T-helper 17 cell (primary cell): Measurements from ENCODE around the gene RASA3. TPM values are rescaled to one million over a fixed set of nuclear protein-coding genes. Genes with fewer than 3 reads are reported as not detected.

Experiments
- ATAC-seq: fragments of 150-1000 bp; cut with Tn5 transposase; 2 replicates; pipeline ENCODE4 v1.10.0; 2021; ENCODE audit warnings: mild to moderate bottlenecking, moderate library complexity
- DNase-seq, 3 donors: peaks; one replicate each; pipeline versions ENCODE4 v3.0.0 to v3.0.0-alpha.2; 2020 to 2021
- H3K9me3 ChIP-seq: one replicate; pipeline ENCODE4 v1.7.0; 2013; ENCODE audit warnings: low read length, mild to moderate bottlenecking; ENCODE audit not compliant: control insufficient read depth, poor library complexity, severe bottlenecking
- H3K27ac Mint-ChIP-seq: one replicate; pipeline ENCODE4 v1.8.0; 2022; ENCODE audit warnings: mild to moderate bottlenecking, moderate library complexity, mixed read lengths
- H3K27me3 Mint-ChIP-seq: one replicate; pipeline ENCODE4 v1.8.0; 2022; ENCODE audit warnings: mixed read lengths
- H3K36me3 Mint-ChIP-seq: one replicate; pipeline ENCODE4 v1.8.0; 2022; ENCODE audit warnings: low read depth, mixed read lengths
- H3K4me1 Mint-ChIP-seq: one replicate; pipeline ENCODE4 v1.8.0; 2022; ENCODE audit warnings: mild to moderate bottlenecking, mixed read lengths
- H3K4me3 Mint-ChIP-seq: one replicate; pipeline ENCODE4 v1.8.0; 2022; ENCODE audit warnings: mild to moderate bottlenecking, moderate library complexity, mixed read lengths
- total RNA-seq, 4 donors: library from RNA in 2 of 4; stranded (reverse) in 2 of 4; gene quantifications; one replicate each; pipeline ENCODE4 v1.2.3 and lab custom pipeline; 2022 to 2026

The RASA3 gene
- total RNA-seq, 2 donors from 2014 or later, result 204 to 215 TPM

DNA sequence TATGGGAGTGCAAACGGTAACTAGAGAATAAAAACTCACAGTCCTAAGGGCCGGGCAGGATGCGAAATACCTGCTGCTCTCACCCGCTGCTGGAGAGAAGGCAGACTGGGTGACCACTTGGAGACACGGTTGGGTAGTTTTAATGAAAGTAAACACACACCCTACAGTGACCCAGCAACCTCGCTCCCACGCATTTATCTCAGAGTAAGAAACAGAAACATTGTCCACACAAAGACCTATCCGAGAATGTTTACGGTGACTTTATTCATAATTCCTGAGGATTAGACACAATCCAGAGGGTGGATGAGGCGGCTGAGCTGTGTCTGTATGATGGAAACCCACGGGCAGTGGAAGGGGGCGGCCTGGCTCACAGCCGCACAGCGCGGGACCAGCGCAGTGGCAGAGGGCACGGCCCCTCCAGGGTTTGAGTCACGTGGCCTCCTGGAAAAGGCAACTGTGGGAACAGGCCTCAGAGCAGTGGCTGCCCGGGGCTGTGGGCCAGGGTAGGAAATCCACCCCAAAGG, 85.0 kb downstream of the RASA3 start:
- H3K4me1 Mint-ChIP-seq, result peaks cover 42% of the 10 kb centered on the region

DNA sequence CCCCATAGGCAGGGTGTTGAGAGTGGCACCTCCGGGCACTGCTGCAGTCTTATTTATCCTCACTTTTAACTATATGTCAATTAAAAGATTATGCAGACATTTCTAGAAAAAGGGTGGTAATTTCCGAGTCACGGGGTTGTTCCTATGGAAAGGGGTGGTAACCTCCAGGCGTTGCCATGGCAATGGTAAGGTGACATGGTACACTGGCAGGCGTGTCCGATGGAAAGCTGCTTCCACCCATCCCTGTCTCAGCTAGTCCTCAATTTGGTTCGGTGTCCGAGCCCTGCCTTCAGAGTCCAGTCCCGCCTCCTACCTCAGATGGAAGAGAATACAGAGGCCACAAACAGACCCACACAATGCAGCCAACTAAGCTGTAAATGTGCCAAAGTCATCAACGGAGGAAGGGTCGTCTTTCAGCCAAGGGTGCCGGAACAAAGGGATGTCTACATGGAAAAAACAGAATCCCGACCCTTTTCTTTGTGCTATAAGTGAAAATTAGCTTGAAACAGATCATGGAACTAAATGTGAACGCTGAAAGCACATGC, 85.9 kb downstream of the RASA3 start:
- ATAC-seq (no peak), DNase-seq (no peak)
- Mint-ChIP-seq H3K27me3 (no peaks in the 10 kb centered on the region), H3K36me3 (no peaks in the 10 kb centered on the region), H3K27ac (peak overlapping the region; percentile 82), H3K4me3 (no peak overlapping the region), H3K4me1 (peaks cover 44% of the 10 kb centered on the region)
- no peaks in the 10 kb centered on the region for H3K9me3 ChIP-seq

More for the DNA sequence above, 85.0 kb downstream of the RASA3 start:
- Mint-ChIP-seq H3K27me3 (no peaks in the 10 kb centered on the region), H3K4me3 (peak overlapping the region; percentile 59), H3K36me3 (no peaks in the 10 kb centered on the region), H3K27ac (peak overlapping the region; percentile 73)
- DNase-seq (no peak), ATAC-seq (no peak)
- no peaks in the 10 kb centered on the region for H3K9me3 ChIP-seq

DNA sequence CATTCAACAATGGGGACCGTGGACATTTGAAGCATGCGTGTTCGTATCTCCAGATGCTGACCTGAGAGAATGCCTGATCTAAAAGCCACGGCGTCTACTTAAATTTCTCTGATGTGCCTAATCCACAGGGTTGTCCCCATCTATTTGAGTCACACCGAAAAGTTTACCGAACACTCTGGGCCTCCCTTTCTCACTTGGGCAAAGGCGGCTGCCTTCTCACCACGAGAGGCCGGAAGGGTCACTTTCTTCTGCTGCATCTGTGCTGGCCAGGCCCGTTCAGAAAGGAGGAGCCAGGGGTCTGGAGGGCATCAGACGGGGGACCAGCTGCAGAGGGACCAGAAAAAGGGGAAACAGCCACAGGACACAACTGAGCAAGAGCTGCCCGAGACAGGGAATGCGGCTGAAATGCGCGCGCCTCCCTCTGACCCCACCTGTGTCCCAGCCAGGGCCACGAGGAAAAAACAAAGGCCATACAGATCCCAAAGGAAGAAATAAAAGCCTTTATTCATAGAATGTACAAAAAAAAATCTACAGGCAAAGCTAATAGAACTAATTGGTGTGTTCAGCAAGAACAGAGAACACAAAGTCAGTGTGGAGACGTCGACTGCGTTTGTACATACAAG, 87.2 kb downstream of the RASA3 start:
- Mint-ChIP-seq H3K4me1 (peaks cover 46% of the 10 kb centered on the region), H3K27me3 (no peaks in the 10 kb centered on the region), H3K36me3 (no peaks in the 10 kb centered on the region), H3K4me3 (peak overlapping the region; percentile 28), H3K27ac (peak overlapping the region; percentile 82)
- ATAC-seq, result no peak
- no peaks in the 10 kb centered on the region for H3K9me3 ChIP-seq
- DNase-seq, result no peak

DNA sequence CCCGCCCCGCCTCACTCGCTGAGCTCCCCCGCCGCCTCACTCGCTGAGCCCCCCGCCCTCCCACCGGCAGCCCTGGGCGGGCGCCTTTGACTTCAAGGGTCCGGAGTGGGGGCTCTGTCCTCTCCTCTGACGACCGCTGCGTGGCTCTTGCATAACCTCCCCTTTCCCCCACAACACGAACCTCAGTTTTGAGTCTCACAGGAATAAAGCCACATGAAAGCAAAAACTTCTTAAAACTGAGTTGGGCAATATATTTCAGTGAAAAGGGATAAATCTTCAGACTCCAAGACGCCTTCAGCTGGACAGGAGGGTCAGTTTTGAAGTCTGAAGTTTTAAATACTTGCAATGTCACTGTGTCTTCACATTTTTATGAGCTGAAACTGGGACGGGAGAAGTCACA, 87.9 kb downstream of the RASA3 start:
- Mint-ChIP-seq H3K4me1 (peaks cover 42% of the 10 kb centered on the region), H3K27ac (peak overlapping the region; percentile 82), H3K36me3 (no peaks in the 10 kb centered on the region), H3K27me3 (no peaks in the 10 kb centered on the region), H3K4me3 (peak overlapping the region; percentile 28)
- no peak for ATAC-seq
- DNase-seq, result no peak
- H3K9me3 ChIP-seq, result no peaks in the 10 kb centered on the region

DNA sequence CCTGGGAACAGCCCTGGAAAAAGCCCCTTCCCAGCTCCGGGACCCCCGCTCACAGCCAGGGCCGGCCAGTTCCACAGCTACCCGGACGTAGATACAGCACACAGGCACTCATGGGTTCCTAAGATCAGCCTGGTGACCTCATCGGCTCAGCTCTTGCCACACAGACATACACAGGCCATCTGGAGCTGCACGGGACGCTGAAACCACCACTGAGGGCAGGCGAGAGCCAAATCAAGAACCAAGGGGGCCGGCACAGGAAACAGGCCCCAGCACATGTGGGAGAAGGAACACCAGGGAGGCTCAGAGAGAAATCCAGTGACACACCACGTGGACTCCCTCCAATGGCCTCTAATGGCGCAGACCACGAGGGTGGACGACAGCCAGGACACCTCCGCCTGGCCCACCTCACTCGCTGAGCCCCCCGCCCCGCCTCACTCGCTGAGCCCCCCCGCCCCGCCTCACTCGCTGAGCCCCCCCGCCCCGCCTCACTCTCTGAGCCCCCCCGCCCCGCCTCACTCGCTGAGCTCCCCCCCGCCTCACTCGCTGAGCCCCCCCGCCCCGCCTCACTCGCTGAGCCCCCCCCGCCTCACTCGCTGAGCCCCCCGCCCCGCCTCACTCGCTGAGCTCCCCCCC, 88.9 kb downstream of the RASA3 start:
- Mint-ChIP-seq H3K36me3 (no peaks in the 10 kb centered on the region), H3K27ac (peak overlapping the region; percentile 83), H3K4me1 (peaks cover 34% of the 10 kb centered on the region), H3K4me3 (peak overlapping the region; percentile 70), H3K27me3 (no peaks in the 10 kb centered on the region)
- DNase-seq (no peak), ATAC-seq (peak; percentile 48)
- H3K9me3 ChIP-seq, result no peaks in the 10 kb centered on the region

DNA sequence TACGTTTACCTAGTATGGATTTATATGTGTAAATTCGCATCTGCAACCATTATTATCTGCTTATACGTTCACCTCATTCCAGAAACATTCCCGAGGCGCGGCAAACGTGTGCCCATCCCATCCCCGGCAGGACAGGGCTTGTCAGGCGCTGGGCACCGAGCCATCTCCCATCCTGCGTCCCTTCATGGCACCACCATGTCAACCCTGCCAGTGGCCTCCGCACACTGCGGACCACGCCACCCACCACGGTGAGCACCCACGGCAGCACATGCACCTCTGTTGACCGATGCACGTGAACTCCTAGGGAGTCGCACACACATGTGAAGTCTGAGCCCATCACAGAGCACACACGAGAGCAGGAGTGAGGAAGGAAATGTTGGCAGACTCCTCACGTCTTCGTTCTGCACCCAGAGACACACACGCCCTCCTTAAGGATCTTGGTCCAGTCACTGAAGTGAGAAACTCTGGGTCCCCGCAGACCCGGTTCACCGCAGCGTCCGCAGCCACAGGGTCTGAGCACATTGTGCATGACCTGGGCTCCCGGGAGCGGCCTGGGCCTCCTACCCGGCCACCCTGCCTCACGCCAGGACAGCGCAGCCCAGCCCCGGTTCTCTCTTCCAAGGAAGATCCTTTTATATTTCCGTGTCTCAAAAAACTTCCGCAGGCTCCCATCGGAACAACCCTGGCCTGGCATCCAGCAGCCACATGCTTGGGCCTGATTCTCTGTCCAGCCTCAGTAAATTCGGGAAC, 90.2 kb downstream of the RASA3 start:
- no peaks in the 10 kb centered on the region for H3K9me3 ChIP-seq
- Mint-ChIP-seq H3K36me3 (no peaks in the 10 kb centered on the region), H3K27me3 (no peaks in the 10 kb centered on the region), H3K27ac (peak overlapping the region; percentile 83), H3K4me1 (peaks cover 38% of the 10 kb centered on the region), H3K4me3 (no peak overlapping the region)
- DNase-seq, result no peak
- ATAC-seq, result no peak

DNA sequence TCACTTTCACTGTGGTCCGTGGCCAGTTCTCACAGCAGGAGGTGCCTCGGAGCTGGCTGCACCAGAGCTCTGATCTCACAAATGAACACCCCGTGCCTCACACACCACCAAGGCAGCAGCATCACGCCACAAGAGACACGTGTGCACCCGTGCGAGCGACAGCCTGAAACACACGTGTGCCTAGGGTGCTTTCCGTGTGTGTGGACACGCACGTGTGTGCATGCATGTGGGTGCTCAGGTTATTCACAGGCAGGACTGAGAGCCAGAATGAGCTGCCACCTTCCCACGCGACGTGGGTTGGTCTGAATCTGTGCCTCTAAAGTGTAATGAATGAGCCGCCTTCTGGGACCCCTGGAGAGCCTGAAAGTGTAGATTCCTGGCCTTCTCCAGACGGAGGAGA, 90.9 kb downstream of the RASA3 start:
- Mint-ChIP-seq H3K4me1 (peaks cover 35% of the 10 kb centered on the region), H3K4me3 (no peak overlapping the region), H3K27ac (peak overlapping the region; percentile 41), H3K36me3 (no peaks in the 10 kb centered on the region), H3K27me3 (no peaks in the 10 kb centered on the region)
- no peaks in the 10 kb centered on the region for H3K9me3 ChIP-seq
- DNase-seq (no peak), ATAC-seq (no peak)

DNA sequence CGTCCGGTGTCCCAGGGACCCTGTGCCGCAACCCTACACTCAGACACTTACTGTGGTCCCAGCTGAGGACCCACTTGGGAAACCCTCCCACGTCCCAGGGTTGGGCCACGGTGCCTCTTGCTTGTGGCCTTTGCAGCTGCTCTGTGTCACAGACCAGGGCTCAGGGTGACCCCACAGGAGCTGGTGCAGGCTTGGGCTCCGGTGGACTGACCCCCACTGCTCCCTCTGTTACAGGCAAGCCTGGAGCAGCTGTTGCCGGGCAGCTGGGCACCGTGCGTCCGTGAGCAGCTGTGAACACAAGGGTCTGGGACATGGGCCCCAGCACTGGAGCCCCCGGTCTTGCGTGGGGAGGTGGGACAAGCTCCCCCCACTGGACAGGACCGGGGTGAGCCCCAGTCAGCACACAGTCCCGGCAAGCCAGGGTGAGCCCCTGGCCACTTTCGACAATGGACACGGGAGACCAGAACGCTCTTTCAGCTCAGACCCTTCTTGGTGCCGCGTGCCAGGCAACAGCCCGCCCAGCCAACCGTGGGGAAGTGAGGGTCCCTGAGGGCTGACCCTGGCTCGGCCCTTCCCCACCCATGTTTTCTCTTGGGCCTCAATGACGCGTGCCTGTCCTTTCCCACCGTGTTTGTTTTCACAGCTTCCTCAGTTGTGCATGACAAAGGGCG, 92.8 kb downstream of the RASA3 start:
- DNase-seq, result no peak
- Mint-ChIP-seq H3K4me1 (peaks cover 25% of the 10 kb centered on the region), H3K27me3 (no peaks in the 10 kb centered on the region), H3K36me3 (peaks cover under 1% of the 10 kb centered on the region), H3K4me3 (no peak overlapping the region), H3K27ac (no peak overlapping the region)
- ATAC-seq, result no peak
- no peaks in the 10 kb centered on the region for H3K9me3 ChIP-seq

DNA sequence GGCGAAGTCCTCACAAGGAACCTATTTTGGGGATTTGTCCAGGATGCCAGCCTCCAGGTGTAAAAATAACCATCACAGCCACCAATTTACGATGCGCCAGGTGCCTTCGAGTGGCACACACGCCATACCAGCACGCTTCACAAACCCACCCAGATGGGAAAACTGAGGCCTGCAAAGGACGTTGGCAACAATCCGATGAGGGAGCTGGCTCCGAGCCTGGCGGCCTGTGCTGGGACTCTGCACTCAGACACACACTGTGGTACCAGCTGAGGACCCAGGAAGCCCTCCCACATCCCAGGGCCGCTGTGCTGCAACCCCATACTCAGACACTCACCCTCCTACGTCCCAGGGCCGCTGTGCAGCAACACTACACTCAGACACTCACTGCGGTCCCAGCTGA, 93.5 kb downstream of the RASA3 start:
- DNase-seq (no peak), ATAC-seq (no peak)
- Mint-ChIP-seq H3K4me1 (peaks cover 24% of the 10 kb centered on the region), H3K27ac (no peak overlapping the region), H3K27me3 (no peaks in the 10 kb centered on the region), H3K36me3 (peaks cover 2% of the 10 kb centered on the region), H3K4me3 (no peak overlapping the region)
- no peaks in the 10 kb centered on the region for H3K9me3 ChIP-seq

DNA sequence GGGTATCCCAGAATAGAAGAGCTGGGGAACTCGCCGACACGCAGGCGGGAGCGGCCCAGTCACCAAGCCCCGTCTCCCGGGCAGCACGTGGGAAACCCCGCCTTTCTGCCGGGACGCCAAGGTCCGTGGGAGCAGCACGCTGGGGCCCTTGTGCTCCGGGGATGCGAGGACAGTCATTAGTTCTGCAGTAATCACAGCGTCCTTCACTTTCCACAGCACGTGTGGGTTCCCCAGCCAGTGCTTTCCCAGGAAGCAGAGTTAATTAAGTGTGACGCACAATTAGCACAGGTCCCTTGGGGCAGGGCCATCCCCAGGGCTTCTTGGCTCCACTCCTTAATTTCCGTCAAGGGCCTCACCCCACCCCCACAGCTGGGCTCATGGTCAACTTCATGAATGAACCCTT, 94.2 kb downstream of the RASA3 start:
- no peak overlapping the region for H3K27ac Mint-ChIP-seq
- peaks cover 2% of the 10 kb centered on the region for H3K36me3 Mint-ChIP-seq
- no peaks in the 10 kb centered on the region for H3K27me3 Mint-ChIP-seq
- DNase-seq (no peak), ATAC-seq (no peak)
- no peak overlapping the region for H3K4me3 Mint-ChIP-seq
- no peaks in the 10 kb centered on the region for H3K9me3 ChIP-seq
- H3K4me1 Mint-ChIP-seq, result peaks cover 21% of the 10 kb centered on the region

DNA sequence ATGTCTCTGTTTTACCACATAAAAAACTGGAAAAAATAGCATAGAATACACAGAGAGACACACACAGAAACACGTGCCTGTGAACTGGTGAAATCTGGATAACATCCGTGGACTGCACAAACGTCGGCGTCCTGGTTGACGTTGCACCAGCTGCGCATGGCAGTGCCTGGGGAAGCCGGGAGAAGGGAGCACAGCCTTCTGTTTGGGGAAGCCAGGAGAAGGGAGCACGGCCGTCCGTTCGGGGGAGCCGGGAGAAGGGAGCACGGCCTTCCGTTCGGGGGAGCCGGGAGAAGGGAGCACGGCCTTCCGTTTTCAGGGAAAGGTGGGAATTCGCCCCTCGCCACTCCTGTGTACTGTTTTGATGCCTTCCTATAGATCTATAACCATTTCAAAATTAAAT, 94.7 kb downstream of the RASA3 start:
- H3K27me3 Mint-ChIP-seq, result no peaks in the 10 kb centered on the region
- no peak for DNase-seq
- H3K27ac Mint-ChIP-seq, result no peak overlapping the region
- no peak overlapping the region for H3K4me3 Mint-ChIP-seq
- H3K36me3 Mint-ChIP-seq, result peaks cover 2% of the 10 kb centered on the region
- no peak for ATAC-seq
- no peaks in the 10 kb centered on the region for H3K9me3 ChIP-seq
- peaks cover 17% of the 10 kb centered on the region for H3K4me1 Mint-ChIP-seq

DNA sequence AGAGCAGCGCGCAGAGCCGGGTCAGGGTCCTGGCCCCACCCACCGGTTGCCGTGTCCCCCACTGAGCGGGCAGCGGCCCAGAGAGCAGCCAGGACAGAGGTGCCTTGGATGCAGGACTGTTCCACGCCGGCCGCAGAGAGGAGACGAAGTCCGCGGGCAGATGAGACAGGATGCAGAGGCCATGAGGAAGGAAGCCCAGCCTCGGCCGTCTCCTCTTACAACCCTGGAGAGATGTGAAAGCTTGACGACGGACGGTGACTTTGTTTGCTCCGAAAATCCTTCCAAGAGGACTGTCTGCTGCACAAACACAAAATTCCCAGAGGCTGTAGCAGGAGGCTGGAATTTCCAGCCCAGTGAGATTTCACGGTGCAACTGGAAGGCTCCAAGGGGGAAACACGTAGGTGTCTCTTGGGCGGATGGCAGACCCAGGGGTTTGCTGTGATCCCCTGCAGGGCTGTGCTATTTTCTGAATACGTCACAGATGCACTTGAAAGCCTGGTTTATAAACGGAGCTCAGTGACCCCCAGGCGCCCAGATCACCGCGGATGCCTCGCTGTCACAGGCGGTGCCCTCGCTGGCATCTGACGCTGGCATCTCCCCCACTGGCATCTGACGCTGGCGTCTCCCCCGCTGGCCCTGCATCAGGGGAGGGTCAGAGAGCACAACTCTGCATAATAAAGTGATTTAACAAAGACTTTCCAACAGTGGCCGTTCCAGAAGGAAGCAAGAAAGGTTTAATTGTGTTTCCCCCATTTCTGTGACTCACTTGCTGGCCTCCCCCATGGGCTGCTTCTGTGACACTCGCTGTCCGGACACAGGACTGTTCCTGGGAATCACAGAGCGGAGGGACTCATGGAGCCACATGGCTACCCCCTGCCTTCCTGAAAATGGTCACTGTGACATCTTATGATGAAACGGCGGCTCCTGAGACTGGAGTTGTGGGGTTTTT, 96.6 kb downstream of the RASA3 start:
- Mint-ChIP-seq H3K27me3 (no peaks in the 10 kb centered on the region), H3K36me3 (peaks cover 4% of the 10 kb centered on the region), H3K4me3 (no peak overlapping the region), H3K27ac (peak overlapping the region; percentile 65), H3K4me1 (peaks cover 24% of the 10 kb centered on the region)
- DNase-seq (no peak), ATAC-seq (no peak)
- no peaks in the 10 kb centered on the region for H3K9me3 ChIP-seq
